ENCODE data around the gene TP73. TPM values are rescaled to one million over a fixed set of nuclear protein-coding genes. Genes with fewer than 3 reads are reported as not detected.

Gene TP73
- total RNA-seq, 1 experiment from 2014 or later, result 19.2 TPM

DNA sequence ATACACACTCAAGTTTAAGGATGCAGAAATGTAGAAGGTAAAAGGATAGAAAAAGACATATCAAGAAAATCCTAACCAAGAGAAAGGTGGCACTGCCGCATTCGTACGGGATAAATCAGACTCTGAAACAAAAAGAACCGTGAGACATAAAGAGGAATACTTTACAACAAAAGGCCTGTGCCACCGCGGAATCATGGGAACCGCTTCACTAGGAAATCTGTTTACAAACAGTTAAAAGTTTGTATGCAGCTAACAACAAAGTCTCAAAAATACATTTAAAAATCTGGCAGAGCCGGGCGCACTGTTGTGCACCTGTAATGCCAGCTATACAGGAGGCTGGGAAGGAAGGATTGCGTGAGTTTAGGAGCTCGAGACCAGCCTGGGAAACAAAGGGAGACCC lies 10.5 kb upstream of the TP73 start:
- no peak overlapping the region for H3K27ac ChIP-seq (ENCODE audit: low read depth, low read length)
- no peak for ATAC-seq
- H3K79me2 ChIP-seq (ENCODE audit: insufficient read depth, low read length), result peaks cover 3% of the 10 kb centered on the region; the same call in 1 of the 2 replicates
- no peak overlapping the region for H2AFZ ChIP-seq (ENCODE audit: low read depth, low read length, poor library complexity, severe bottlenecking)
- ChIA-PET CTCF (no interaction called here), RAD21 (ENCODE audit: low non-redundant PET in 1 of 2, low total read pairs in 2 of 2, uncharacterized antibody in 2 of 2, unreplicated experiment in 2 of 2) (no interaction called here), POLR2A (no interaction called here)
- H3K4me1 ChIP-seq (ENCODE audit: control insufficient read depth in 1 of 2, insufficient read depth in 2 of 2, low read length in 2 of 2), result no peaks in the 10 kb centered on the region
- no peaks in the 10 kb centered on the region for H3K9me2 ChIP-seq (ENCODE audit: insufficient read depth)
- BruUV-seq (replicated peaks), result no TSS peak
- no peak overlapping the region for H3K4me3 ChIP-seq (replicated peaks in 1 of 2; ENCODE audit: low read depth in 1 of 2, low read length in 2 of 2)
- H3K4me2 ChIP-seq (ENCODE audit: low read length), result no peak overlapping the region
- DNase-seq (ENCODE audit: low read depth, low spot score), result no peak
- H3K9me3 ChIP-seq (ENCODE audit: control insufficient read depth in 1 of 2, insufficient read depth in 1 of 2, low read depth in 1 of 2, low read length in 2 of 2), result no peaks in the 10 kb centered on the region
- H3K36me3 ChIP-seq (ENCODE audit: control insufficient read depth in 1 of 2, insufficient read depth in 2 of 2, low read length in 2 of 2), result peaks cover 17 to 34% of the 10 kb centered on the region in 2 experiments; a peak in 3 of 4 replicates
- no peak for TF ChIP-seq SP1 (IDR thresholded peaks at IDR 0.05; ENCODE audit: low read depth)
- TF ChIP-seq RAD21 (IDR thresholded peaks at IDR 0.05; ENCODE audit: low read depth), result no peak
- no peak for TF ChIP-seq JUND (IDR thresholded peaks at IDR 0.05)
- no peak for TF ChIP-seq TCF7L2 (IDR thresholded peaks at IDR 0.05; ENCODE audit: borderline replicate concordance, extremely low read depth, insufficient read depth, insufficient read length)
- no peak for TF ChIP-seq ATF3 (IDR thresholded peaks at IDR 0.05)
- no peaks in the 10 kb centered on the region for H4K20me1 ChIP-seq (ENCODE audit: insufficient read depth)
- no peaks in the 10 kb centered on the region for H3K27me3 ChIP-seq (ENCODE audit: insufficient read depth, low read length)
- no peak overlapping the region for H3K9ac ChIP-seq (ENCODE audit: low read length)
- intact Hi-C loops (cut with micrococcal nuclease), result no loop called here

DNA sequence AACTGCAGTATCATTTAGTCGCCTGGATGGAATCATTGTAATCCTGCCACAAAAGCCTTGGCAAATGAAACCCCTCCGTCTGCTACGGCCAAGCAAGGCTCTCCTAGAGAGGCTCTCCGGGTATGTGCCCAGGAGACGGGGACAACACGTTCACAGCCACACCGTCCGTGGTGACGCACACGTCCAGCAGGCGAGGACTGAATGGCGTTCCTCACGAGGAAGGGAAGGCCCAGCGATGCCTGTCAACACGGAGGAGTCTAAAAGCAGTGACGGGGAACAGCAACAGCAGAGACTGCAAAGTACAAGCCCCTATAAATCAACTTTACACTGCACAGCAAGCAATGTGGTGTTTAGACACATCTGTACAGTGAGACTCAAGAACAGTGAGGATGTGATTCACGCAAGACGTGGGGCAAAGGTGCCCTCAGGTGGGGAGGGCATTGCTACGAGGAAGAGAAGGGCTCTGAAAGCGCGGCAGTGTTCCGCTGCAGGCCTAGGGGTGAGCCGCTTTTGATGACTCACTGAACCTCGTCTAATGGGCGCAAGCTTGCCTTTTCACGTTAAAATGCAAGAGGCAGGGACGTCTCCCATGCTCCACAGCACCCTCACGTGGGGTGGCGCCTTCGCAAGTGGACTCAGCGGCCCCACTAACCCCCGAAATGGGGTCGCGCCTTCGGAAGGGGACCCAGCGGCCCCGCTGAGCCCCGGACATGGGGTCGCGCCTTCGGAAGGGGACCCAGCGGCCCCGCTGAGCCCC lies 9.2 kb upstream of the TP73 start:
- Histone ChIP-seq H3K4me1 (ENCODE audit: control insufficient read depth in 1 of 2, insufficient read depth in 2 of 2, low read length in 2 of 2) (no peaks in the 10 kb centered on the region), H3K9me3 (ENCODE audit: control insufficient read depth in 1 of 2, insufficient read depth in 1 of 2, low read depth in 1 of 2, low read length in 2 of 2) (no peaks in the 10 kb centered on the region), H3K9ac (ENCODE audit: low read length) (no peak overlapping the region), H3K36me3 (ENCODE audit: control insufficient read depth in 1 of 2, insufficient read depth in 2 of 2, low read length in 2 of 2) (peaks cover 21 to 29% of the 10 kb centered on the region in 2 experiments; a peak in 3 of 4 replicates), H3K79me2 (ENCODE audit: insufficient read depth, low read length) (peaks cover 8% of the 10 kb centered on the region; the same call in 1 of the 2 replicates), H3K4me2 (ENCODE audit: low read length) (no peak overlapping the region), H3K9me2 (ENCODE audit: insufficient read depth) (no peaks in the 10 kb centered on the region), H4K20me1 (ENCODE audit: insufficient read depth) (no peaks in the 10 kb centered on the region), H2AFZ (ENCODE audit: low read depth, low read length, poor library complexity, severe bottlenecking) (no peak overlapping the region), H3K27me3 (ENCODE audit: insufficient read depth, low read length) (no peaks in the 10 kb centered on the region), H3K4me3 (replicated peaks in 1 of 2; ENCODE audit: low read depth in 1 of 2, low read length in 2 of 2) (no peak overlapping the region), H3K27ac (ENCODE audit: low read depth, low read length) (no peak overlapping the region)
- BruUV-seq (replicated peaks), result no TSS peak
- no peak for DNase-seq (ENCODE audit: low read depth, low spot score)
- intact Hi-C loops (cut with micrococcal nuclease), result no loop called here
- no peak; the same call in 1 of the 2 replicates for ATAC-seq
- ChIA-PET RAD21 (ENCODE audit: low non-redundant PET in 1 of 2, low total read pairs in 2 of 2, uncharacterized antibody in 2 of 2, unreplicated experiment in 2 of 2) (no interaction called here), POLR2A (no interaction called here), CTCF (no interaction called here)
- TF ChIP-seq ZBTB33 (IDR thresholded peaks at IDR 0.05; ENCODE audit: extremely low read depth, insufficient replicate concordance, low read length) (no peak), EZH2phosphoT487 (IDR thresholded peaks at IDR 0.05; ENCODE audit: borderline replicate concordance) (no peak), POLR2AphosphoS5 (IDR thresholded peaks at IDR 0.05; ENCODE audit: low read depth, low read length) (no peak), ELF1 (IDR thresholded peaks at IDR 0.05; ENCODE audit: borderline replicate concordance, low read depth) (no peak), EGR1 (IDR thresholded peaks at IDR 0.05; ENCODE audit: low read depth) (no peak), ZNF274 (IDR thresholded peaks at IDR 0.05; ENCODE audit: low read depth, low read length) (no peak), SRF (IDR thresholded peaks at IDR 0.05; ENCODE audit: low read depth) (no peak), YY1 (IDR thresholded peaks at IDR 0.05; ENCODE audit: extremely low read depth, insufficient replicate concordance, low read depth, low read length) (no peak)
- TF ChIP-seq, protein P1, sequence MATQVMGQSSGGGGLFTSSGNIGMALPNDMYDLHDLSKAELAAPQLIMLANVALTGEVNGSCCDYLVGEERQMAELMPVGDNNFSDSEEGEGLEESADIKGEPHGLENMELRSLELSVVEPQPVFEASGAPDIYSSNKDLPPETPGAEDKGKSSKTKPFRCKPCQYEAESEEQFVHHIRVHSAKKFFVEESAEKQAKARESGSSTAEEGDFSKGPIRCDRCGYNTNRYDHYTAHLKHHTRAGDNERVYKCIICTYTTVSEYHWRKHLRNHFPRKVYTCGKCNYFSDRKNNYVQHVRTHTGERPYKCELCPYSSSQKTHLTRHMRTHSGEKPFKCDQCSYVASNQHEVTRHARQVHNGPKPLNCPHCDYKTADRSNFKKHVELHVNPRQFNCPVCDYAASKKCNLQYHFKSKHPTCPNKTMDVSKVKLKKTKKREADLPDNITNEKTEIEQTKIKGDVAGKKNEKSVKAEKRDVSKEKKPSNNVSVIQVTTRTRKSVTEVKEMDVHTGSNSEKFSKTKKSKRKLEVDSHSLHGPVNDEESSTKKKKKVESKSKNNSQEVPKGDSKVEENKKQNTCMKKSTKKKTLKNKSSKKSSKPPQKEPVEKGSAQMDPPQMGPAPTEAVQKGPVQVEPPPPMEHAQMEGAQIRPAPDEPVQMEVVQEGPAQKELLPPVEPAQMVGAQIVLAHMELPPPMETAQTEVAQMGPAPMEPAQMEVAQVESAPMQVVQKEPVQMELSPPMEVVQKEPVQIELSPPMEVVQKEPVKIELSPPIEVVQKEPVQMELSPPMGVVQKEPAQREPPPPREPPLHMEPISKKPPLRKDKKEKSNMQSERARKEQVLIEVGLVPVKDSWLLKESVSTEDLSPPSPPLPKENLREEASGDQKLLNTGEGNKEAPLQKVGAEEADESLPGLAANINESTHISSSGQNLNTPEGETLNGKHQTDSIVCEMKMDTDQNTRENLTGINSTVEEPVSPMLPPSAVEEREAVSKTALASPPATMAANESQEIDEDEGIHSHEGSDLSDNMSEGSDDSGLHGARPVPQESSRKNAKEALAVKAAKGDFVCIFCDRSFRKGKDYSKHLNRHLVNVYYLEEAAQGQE (IDR thresholded peaks at IDR 0.05; ENCODE audit: low read depth), result no peak
